ENCODE data around the gene ARHGAP9.

DNA sequence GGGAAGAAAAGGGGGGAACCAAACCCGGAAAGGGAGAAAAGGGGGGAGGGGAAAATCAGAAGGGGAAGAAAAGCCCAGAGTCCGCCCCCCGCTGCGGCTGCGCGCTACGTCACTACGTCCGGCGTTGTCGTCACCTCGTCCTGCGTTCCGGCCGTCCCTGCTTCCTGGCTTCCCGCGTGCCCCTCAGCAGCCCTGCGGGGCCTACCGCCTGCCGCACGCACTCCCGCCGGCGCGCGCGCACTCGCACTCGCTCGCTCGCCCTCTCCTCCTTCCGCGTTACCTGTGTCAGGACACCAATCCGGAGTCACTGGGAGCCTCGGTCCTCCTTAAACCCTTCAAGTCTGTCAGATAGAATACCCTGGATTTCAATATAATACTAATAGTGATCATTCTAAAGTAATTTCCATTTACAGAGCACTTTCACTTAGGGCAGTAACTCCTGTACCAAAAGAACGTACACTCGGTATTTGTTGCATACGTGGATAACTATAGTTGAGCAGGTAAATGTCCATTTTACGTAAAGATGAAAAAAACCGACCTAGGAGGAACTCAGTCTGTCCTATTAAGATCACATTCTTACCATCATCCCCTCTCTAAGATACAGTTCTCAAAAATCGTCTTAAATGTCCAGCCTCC lies 48.6 kb downstream of the ARHGAP9 start, which contains the start of gene R3HDM2:
- TF ChIP-seq CHD2 (IDR thresholded peaks at IDR 0.05; ENCODE audit: low read length) (no peak), KDM1A (IDR thresholded peaks at IDR 0.05; ENCODE audit: borderline replicate concordance, low read length) (no peak), CEBPB (IDR thresholded peaks at IDR 0.05; ENCODE audit: low read depth, low read length) (no peak), POLR2A (IDR thresholded peaks at IDR 0.05; ENCODE audit: control extremely low read depth in 1 of 2, low read depth in 2 of 2, low read length in 2 of 2) (peak in 1 of 2 experiments; percentile 87; a peak in 2 of 3 replicates)
- TF ChIP-seq, protein P1, sequence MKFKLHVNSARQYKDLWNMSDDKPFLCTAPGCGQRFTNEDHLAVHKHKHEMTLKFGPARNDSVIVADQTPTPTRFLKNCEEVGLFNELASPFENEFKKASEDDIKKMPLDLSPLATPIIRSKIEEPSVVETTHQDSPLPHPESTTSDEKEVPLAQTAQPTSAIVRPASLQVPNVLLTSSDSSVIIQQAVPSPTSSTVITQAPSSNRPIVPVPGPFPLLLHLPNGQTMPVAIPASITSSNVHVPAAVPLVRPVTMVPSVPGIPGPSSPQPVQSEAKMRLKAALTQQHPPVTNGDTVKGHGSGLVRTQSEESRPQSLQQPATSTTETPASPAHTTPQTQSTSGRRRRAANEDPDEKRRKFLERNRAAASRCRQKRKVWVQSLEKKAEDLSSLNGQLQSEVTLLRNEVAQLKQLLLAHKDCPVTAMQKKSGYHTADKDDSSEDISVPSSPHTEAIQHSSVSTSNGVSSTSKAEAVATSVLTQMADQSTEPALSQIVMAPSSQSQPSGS (IDR thresholded peaks at IDR 0.05; ENCODE audit: low read length): peak; percentile 33; the same call in 1 of the 2 replicates

Data from H1 (cell line).